Prostate gland (tissue), 2 donors: Measurements from ENCODE around the gene FAF1. TPM values are rescaled to one million over a fixed set of nuclear protein-coding genes. Genes with fewer than 3 reads are reported as not detected.

Source experiments
- DNase-seq: peaks from one replicate; pipeline ENCODE4 v3.0.0-alpha.2; 2019; ENCODE audit warnings: low spot score
- H3K27ac ChIP-seq, 2 donors: fragments of 200-600 bp; sonication (generic); 2 replicates each; pipeline ENCODE4 v1.5.1; 2017 to 2019
- H3K27me3 ChIP-seq: fragments of 200-600 bp; sonication (generic); replicated peaks from 2 replicates; pipeline ENCODE4 v1.5.1; 2019; ENCODE audit not compliant: insufficient read depth
- H3K36me3 ChIP-seq, 2 donors: fragments of 200-600 bp; sonication (generic); 1 replicate in 1 of 2; 2 replicates in 1 of 2; pipeline versions ENCODE4 v1.5.1 to v1.8.1; 2017 to 2019
- H3K4me1 ChIP-seq: fragments of 200-600 bp; sonication (generic); replicated peaks from 2 replicates; pipeline ENCODE4 v1.5.1; 2019
- H3K4me3 ChIP-seq, 2 donors: fragments of 200-600 bp; sonication (generic); 2 replicates each; pipeline ENCODE4 v1.5.1; 2017 to 2019
- H3K9me3 ChIP-seq: fragments of 200-600 bp; sonication (generic); 2 replicates; pipeline ENCODE4 v1.5.1; 2017
- CTCF ChIP-seq, 4 experiments: fragments of 200-600 bp in 2 of 4; fragments of 450-650 bp in 2 of 4; sonication (generic) in 2 of 4; IDR thresholded peaks; 1 replicate in 3 of 4; 2 replicates in 1 of 4; pipeline ENCODE4 v1.5.1; 2016 to 2019; ENCODE audit warnings: antibody characterized with exemption in 4 of 4, mild to moderate bottlenecking in 2 of 4, moderate library complexity in 2 of 4
- POLR2A ChIP-seq: fragments of 450-650 bp; IDR thresholded peaks from one replicate; pipeline ENCODE4 v1.6.1; 2016; ENCODE audit warnings: antibody characterized with exemption, mild to moderate bottlenecking
- POLR2AphosphoS5 ChIP-seq: sonication (generic); formaldehyde crosslinking; IDR thresholded peaks from one replicate; pipeline ENCODE4 v1.6.1; 2017; ENCODE audit warnings: antibody characterized with exemption
- WGBS: methylation state at CpG from one replicate; pipeline ENCODE4 v1.1.5; 2018; 5-methylcytosine and 5-hydroxymethylcytosine counted together
- intact Hi-C: fragments of 100-400 bp; cut with DNase I; formaldehyde crosslinking; loops from one replicate; pipeline ENCODE4 v1.14.2; 2022
- total RNA-seq, 2 donors: library from RNA; depleted of rRNA; stranded (reverse); fragments of >200 nt; gene quantifications; one replicate each; pipeline ENCODE4 v1.1.0, GENCODE V29; 2016

Gene FAF1
- total RNA-seq, 2 donors from 2014 or later, result 40.4 to 41.5 TPM

- no peaks in the 10 kb centered on the region for H3K4me1 ChIP-seq
- H3K4me3 ChIP-seq, result no peak overlapping the region
- DNase-seq, result peak; percentile 80
- 18% methylated on average over 7 of the region's 7 CpGs for WGBS
- intact Hi-C loops, result no loop called here
- H3K36me3 ChIP-seq, result no peaks in the 10 kb centered on the region
- peak overlapping the region in 1 of 2 donors; percentile 24 for H3K27ac ChIP-seq
- TF ChIP-seq POLR2AphosphoS5, result peak; percentile 81
- no peak for TF ChIP-seq CTCF (IDR thresholded peaks at IDR 0.05)
- no peak for TF ChIP-seq POLR2A
- H3K9me3 ChIP-seq, result no peaks in the 10 kb centered on the region
- H3K27me3 ChIP-seq, result no peaks in the 10 kb centered on the region
These were observed 356.5 kb downstream of the FAF1 start for GRCh38 chr1:50603274-50604271.

GRCh38 chr1:50599546-50599945, 360.5 kb downstream of the FAF1 start:
- H3K4me3 ChIP-seq, result no peak overlapping the region

GRCh38 chr1:50595874-50596273, 364.2 kb downstream of the FAF1 start:
- no peak for TF ChIP-seq POLR2AphosphoS5
- TF ChIP-seq POLR2A, result no peak
- no peak for TF ChIP-seq CTCF (IDR thresholded peaks at IDR 0.05)

More at GRCh38 chr1:50599546-50599945, 360.5 kb downstream of the FAF1 start:
- Histone ChIP-seq H3K4me1 (no peaks in the 10 kb centered on the region), H3K36me3 (no peaks in the 10 kb centered on the region), H3K27me3 (no peaks in the 10 kb centered on the region), H3K27ac (no peak overlapping the region), H3K9me3 (no peaks in the 10 kb centered on the region)
- DNase-seq, result no peak
- TF ChIP-seq POLR2A (no peak), CTCF (IDR thresholded peaks at IDR 0.05) (no peak), POLR2AphosphoS5 (no peak)
- intact Hi-C loops, result no loop called here

GRCh38 chr1:50593515-50593914, 366.6 kb downstream of the FAF1 start:
- no peaks in the 10 kb centered on the region for H3K9me3 ChIP-seq
- H3K4me3 ChIP-seq, result no peak overlapping the region
- intact Hi-C loops, result no loop called here
- H3K4me1 ChIP-seq, result no peaks in the 10 kb centered on the region
- no peak for TF ChIP-seq POLR2AphosphoS5
- TF ChIP-seq POLR2A, result no peak
- TF ChIP-seq CTCF (IDR thresholded peaks at IDR 0.05), result no peak
- no peak overlapping the region for H3K27ac ChIP-seq
- no peaks in the 10 kb centered on the region for H3K27me3 ChIP-seq
- no peaks in the 10 kb centered on the region for H3K36me3 ChIP-seq
- no peak for DNase-seq
- WGBS, result 85% methylated on average over 2 of the region's 2 CpGs

More at GRCh38 chr1:50595874-50596273, 364.2 kb downstream of the FAF1 start:
- 88% methylated on average over 8 of the region's 8 CpGs for WGBS
- Histone ChIP-seq H3K36me3 (no peaks in the 10 kb centered on the region), H3K4me3 (no peak overlapping the region), H3K9me3 (no peaks in the 10 kb centered on the region), H3K27ac (no peak overlapping the region), H3K4me1 (no peaks in the 10 kb centered on the region), H3K27me3 (no peaks in the 10 kb centered on the region)
- intact Hi-C loops, result no loop called here
- no peak for DNase-seq

GRCh38 chr1:50591598-50591997, 368.5 kb downstream of the FAF1 start:
- H3K27ac ChIP-seq, result no peak overlapping the region
- H3K4me1 ChIP-seq, result no peaks in the 10 kb centered on the region
- no peaks in the 10 kb centered on the region for H3K36me3 ChIP-seq
- no peak for DNase-seq
- no peak overlapping the region for H3K4me3 ChIP-seq
- no peaks in the 10 kb centered on the region for H3K9me3 ChIP-seq
- intact Hi-C loops, result no loop called here
- 95% methylated on average over 4 of the region's 4 CpGs for WGBS
- TF ChIP-seq CTCF (IDR thresholded peaks at IDR 0.05) (no peak), POLR2A (no peak), POLR2AphosphoS5 (no peak)
- no peaks in the 10 kb centered on the region for H3K27me3 ChIP-seq
